ENCODE data around the gene SORCS2. TPM values are rescaled to one million over a fixed set of nuclear protein-coding genes. Genes with fewer than 3 reads are reported as not detected.

SORCS2 gene
- polyA plus RNA-seq, 1 donor = 8.5 TPM

DNA sequence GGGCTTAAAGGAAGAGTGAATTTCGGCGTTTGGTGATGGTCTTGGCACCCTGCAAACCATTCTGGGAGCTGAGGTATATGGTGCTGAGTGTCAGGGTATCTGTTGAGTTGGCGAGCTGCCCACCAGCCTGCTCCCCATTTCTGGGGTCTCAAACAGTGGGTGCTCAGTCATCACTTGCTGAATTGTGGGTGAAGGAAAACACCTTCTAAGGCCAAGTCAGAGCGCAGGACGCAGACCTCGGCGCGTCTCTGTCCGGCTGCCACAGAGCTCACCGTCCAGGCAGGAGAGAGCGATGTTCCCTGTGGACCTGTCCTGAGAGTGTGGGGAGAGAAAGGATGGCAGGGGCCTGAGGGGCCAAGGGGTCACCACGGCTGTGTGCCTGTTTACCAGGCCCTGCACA is 111.2 kb downstream of the SORCS2 start:
- no peak for DNase-seq

- DNase-seq = no peak
Observed at GRCh38 chr4:7304436-7304835, 112.1 kb downstream of the SORCS2 start.

- no peak for DNase-seq
Observed at GRCh38 chr4:7306021-7306965, 114.0 kb downstream of the SORCS2 start.

GRCh38 chr4:7306986-7307385 is 114.6 kb downstream of the SORCS2 start:
- no peak for DNase-seq

GRCh38 chr4:7307394-7308099 is 115.2 kb downstream of the SORCS2 start:
- DNase-seq = no peak

GRCh38 chr4:7309181-7309580 is 116.8 kb downstream of the SORCS2 start:
- DNase-seq = no peak

DNA sequence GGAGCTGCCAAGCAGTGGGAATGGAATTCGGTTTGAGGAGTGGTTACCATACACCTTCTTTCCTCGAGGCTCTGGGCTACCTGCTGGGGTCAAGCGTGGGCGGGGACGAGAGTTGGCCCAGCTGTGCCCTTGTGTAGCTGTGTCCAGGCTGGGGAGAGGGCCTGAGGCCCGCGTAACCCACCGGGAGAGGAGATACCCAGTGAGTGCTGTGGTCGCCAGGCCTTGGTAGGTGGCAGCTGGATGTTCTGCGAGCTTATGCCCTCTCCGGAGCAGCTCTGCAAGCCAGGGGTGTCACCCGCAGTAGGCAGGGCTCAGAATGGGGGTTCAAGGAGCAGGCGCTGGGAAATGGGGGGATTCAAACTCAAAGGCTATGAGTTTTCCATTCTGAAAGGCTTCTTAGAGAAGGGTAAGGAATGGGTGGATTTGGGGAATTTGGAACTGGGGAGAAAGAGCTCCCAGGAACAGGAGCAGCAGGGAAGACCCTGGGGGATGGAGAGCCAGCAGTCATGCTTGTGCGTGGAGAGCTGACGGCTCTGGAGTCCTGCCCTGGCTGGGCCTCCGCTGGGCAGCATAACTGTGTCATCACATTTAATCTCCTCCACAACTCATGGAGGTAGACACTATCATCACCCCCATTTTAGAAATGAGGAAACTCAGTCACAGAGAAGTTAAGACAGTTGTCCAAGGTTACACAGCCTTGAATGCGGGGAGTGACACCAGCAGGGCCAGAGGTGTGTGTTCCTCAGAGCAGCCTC is 117.5 kb downstream of the SORCS2 start:
- DNase-seq = no peak

DNA sequence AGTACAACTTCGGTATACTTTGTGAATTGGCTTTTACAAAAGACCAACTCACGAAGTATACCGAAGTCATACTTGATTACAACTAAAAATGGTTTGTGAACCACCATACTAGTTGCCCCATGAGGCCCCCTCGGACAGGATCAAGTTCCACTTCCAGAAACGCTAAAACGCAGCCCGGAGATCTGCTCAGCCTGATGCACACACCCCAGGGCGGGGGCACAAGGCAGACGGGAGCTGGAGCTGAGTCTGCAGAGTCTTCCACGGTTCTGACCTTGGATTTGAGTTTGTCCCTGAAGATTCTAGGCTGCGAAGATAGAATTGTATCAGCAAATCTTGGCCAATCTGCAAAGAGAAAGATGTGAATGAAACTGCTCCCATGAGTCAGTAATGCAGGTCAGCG is 118.1 kb downstream of the SORCS2 start:
- no peak for DNase-seq

GRCh38 chr4:7311205-7311604 is 118.9 kb downstream of the SORCS2 start:
- DNase-seq = no peak

DNA sequence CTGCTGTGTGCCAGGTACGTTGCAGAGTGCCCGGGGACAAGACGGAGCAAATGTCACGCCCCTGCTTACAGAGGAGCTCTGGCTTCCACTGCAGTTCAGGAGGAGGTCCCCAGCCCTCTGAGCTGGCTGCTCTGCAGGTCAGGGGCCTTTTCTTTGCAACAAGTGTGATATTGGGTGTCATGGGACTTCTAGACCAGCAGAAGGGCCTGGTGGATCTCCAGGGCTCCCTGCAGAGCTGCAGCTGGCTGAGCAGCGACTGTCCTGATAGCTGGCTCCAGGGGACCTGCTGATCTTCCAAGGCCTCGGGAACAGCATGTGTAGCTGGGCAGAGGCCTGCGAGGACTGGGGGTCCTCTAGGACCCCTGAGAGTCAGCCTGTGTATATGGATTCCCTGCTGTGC is 120.4 kb downstream of the SORCS2 start:
- DNase-seq = no peak

GRCh38 chr4:7313347-7313811 is 121.0 kb downstream of the SORCS2 start:
- DNase-seq = no peak

DNA sequence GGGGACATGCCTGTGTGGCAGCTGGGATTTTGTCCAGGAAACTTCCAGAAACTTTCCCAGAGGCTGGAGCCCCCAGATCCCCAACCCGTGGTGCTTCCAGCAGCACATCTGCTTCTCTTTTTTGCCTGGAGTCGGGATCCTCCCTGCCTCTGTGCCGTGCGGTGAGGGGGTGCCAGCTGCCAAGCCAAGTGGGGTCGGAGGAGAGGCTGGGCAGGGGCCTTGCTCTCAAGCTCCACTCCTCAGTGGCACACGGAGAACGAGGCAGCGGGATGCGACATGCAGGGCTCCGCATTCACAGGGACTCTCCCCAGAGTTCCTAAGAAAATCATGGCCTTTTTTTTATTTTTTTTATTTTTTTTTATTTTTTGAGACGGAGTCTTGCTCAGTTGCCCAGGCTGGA is 121.7 kb downstream of the SORCS2 start:
- DNase-seq = no peak

DNA sequence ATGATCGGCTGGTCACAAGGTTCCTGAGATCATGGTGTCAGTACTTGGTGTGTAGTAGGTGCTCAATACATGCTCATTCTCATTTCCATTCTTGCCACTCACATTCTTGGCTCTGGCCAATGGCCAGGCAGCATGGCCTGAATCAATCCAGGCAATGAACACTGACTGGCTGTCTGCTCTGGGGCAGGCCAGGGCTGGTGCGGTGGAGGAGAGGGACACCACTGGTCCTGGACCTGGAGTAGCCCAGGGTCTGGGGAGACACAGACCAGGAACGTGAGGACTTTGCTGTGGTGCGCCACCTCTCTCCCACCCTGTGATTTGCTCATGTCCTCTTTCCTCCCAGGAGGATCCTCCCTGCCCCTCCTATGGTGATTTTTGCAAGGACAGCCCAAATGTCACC is 122.9 kb downstream of the SORCS2 start:
- no peak for DNase-seq

DNA sequence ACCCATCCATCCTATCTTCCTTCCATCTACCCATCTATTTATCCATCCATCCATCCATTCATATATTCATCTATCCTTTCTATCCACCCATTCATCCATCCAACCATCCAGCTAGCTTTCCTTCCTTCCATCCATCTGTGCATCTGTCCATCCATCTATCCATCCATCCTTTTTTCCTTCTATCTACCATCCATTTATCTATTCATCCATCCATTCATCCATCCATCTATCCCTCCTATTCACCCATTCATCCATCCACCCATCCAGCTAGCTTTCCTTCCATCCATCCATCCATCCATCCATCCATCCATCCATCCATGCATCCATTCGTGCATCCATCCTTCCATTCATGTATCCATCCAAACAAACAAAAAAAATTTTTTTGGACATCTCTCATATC is 123.6 kb downstream of the SORCS2 start:
- DNase-seq = no peak

DNA sequence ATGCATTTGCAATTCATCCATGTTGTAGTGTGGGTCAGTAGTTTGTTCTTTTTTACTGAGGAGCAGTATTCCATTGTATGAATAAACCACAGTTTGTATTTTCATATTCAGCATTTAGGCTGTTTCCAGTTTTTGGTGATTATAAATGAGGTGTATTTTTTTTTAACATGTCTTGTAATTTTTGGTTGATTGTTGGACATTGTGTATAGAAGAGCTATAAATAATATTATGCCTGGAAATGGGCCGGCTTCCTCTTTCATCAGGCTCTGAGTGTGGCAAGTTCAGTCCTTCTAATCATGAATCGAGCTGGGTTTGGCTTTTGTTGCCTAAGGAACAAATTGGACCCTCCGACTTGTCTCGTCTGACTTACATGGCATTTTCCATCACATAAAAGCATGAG is 126.7 kb downstream of the SORCS2 start:
- DNase-seq = no peak

DNA sequence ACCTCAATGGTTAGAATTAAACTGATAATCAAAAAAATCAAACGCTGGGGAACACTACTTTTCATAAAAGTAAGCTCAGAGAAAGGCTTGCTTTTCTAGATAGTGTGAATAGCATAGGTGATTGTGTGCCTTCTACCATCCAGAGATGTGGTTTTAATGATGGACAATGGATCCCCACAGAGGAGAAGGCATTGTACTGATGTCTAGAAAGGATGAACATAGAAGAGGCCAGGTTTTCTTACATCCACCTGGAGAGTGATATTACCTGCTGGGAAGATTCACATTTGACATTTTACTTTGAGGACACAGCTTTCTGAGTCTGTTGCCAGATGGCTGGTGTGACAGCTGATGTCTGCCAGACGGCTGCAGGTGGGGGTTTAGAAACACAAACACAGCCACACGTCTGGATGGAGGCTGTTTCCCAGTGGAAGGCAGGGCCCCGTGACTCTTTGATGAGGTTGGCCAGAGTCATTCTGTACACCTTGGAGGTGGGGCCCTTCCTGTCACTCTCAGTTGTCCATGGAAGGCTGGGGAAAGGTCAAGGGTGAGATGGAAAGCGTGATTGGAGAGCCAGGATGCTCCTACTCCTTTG is 128.0 kb downstream of the SORCS2 start:
- no peak for DNase-seq

DNA sequence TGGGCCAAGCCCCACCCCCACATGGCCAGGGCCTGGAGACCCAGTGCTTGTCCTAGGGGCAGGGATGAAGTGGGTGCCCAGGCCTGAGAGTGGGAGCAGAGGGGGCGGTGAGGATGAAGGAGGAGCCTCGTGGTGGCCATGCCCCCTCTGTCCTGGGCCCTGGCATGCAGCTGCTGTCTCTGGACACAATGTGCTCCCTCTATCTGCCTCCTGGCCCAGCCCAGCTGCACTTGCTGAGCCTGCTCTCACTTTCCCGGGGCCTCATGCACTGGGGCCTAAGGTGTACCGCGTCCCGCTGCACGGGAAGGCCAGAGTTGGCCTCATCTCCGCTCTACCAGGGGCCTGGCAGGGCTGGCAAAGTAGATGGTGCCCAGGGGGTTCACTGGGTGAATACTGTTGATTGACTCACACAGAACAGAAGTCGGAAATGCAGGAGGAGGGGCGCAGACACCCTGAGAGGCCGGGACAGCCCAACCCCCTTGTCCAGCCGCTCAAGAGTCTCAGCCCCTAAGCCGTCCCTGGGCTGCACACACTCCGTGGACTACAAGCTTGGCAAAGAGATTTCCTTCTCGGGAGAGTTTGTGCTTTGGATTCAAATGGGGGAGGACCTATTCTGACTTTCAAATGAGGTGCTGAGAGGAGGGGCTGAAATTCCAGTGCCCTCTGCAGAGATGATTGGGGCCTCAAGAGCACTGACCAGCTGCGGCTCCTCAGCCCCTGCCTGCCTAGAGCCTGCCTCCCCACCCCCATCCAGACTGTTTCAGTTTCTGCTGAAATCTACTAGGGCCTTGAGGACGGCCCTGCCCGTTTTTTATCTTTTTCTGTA is 130.0 kb downstream of the SORCS2 start:
- peak; percentile 70 for DNase-seq

DNA sequence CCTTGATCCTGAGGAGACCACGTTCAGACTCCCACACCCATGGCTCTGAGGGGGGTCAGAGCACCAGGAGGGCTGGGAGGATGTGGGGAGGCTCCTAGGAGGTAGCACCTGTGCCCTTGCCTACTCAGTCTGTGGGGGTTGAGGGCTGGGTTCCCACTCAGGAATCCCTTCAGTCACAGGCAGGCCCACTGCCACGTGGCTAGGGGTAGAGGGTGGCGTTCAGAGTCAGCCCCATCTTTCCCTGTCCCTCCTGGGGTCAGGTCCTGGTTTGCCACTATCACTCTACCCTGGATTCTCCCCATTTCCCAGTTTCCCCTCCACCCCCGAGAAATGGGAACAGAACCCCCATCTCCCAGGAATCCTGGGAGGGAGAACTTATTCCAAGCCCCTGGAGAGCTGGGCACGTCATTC is 131.1 kb downstream of the SORCS2 start:
- no peak for DNase-seq

GRCh38 chr4:7323872-7324650 is 131.7 kb downstream of the SORCS2 start:
- DNase-seq = no peak

DNA sequence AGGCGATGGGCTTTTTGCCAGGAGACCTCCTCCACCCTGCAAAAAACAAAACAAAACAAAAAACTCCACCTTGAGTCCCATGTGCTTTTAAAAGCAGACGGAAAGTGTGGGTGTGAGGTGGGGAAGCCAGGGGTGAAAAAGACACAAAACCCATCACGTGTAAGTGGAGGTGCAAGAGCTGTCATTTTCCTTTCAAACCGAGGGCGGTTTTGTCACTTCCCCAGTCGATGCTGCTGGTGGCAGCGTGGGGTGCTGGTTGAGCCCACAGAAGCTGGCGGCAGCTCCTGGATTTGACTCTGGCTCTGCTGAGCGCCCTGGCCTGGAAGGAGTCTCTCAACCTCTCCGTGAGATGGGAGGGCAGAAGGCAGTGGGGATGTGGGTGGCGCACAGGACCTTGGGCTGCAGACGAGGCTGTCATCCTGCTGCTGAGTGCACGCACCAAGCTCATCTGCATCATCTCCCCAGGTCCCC is 132.3 kb downstream of the SORCS2 start:
- no peak for DNase-seq
